HG02973 (cell line): ENCODE data around the gene FOXD4L1.
"Not testable (repeated sequence)": the region's sequence is repeated elsewhere in the genome, so short reads cannot be mapped to it uniquely, and the experiment has no call there.

Experiments used
- ATAC-seq: cut with Tn5 transposase; IDR thresholded peaks from one replicate; pipeline ENCODE4 v1.9.1; 2021; ENCODE audit warnings: moderate library complexity; ENCODE audit not compliant: unreplicated experiment

Gene FOXD4L1

DNA sequence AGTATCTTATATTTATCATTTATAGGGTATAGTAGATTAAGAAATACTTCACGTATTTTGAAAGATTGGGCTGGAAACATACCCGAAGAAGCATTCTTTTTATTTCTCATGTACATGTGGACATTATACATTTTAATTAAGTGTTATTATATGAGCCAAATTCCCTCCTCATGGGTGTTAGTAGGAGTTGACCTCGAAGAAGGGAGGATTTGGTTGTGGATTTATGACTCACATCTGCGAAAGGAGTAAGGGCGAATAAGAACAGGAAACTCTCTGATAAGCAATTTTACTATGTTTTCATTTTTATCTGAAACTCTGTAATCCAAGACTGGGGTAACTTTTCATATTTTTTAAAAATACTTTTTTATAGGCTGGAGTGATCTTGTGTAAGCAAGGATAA is 23.0 kb downstream of the FOXD4L1 start:
- not testable (repeated sequence) for ATAC-seq

DNA sequence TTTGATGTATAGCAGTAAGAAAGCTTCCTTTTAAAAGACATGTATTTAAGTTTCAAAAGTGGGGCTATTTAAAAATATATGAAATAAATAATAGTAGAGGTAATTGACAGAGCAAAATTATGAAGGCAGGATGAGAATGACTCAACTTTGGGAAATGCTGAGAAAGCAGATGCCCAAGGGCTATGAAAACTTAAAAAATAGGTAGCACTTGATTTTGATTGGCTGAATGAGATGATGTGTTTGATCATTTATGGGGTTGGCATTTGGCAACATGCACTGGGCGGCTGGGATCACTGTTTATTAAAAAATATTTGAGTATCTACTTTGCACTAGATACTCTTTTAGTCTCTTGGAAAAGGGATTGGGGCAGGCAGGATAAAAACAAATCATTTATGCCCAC is 26.5 kb downstream of the FOXD4L1 start:
- not testable (repeated sequence) for ATAC-seq

DNA sequence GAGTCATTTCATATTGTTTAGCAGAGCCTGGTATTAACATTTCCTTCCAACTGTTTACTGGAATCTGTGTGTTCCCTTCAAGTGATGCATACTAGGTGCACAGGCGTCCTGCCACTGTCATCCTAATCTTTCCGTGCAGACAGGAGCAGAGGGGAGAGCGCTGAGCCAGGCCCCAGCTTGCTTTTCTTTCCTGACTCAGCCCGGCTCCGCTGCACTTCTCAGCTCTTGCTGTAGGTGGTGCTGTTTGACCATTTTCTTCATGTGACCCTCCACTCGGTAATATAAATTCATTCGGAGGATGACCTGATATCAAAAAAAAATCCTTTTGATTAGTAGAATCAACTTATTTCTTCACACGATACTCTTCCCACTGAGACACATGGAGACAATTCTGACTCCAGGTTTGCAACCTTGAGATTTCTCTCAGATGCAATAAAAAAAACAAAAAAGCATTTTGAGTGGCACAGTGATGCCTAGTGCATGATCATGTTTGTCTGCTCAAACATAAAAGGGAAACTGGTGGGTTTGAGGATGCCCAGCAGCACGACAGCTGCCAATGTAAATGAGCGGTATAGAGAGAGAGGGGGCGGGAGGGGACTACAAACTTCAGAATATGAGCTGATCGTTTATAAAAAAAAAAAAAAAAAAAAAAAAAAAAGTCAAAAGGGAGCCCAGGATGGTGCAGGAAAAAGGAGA is 29.0 kb downstream of the FOXD4L1 start:
- ATAC-seq: not testable (repeated sequence)

DNA sequence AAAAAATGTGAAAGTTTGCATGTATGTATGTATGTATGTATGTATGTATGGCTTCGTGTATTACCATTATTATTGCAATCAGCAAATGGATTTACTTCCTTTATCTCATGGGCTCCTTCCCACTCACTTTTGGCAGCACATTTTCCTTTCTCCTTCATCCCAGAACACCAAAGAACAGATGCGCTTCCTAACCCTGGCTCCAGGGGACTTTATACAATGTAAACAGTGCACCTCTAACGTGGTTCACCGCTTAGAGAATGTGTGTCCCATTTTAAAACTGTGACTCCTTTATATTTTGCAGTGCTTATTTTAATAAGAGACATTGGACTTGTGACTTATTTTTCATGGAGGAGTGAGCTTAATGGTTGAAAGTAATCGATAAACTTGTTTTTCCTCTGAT is 29.7 kb downstream of the FOXD4L1 start:
- not testable (repeated sequence) for ATAC-seq

DNA sequence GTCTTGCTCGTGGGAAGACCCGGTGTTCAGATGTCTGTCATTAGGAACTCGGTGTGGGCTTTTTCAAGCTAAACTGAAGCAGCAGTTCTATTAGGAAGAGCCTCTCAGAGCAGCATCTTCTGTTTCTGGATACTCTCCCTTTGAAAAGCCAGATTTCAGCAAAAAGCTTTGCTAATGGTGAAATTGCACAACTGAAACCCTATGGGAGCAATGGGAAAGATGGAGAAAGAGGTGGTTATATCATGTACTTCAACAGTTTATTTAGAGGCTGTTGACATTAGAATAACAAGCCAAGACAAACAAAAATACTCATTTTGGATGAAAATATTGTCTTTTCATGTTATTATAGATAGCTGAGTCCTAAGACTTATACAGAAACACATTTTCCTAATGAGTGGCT is 30.4 kb downstream of the FOXD4L1 start:
- not testable (repeated sequence) for ATAC-seq

DNA sequence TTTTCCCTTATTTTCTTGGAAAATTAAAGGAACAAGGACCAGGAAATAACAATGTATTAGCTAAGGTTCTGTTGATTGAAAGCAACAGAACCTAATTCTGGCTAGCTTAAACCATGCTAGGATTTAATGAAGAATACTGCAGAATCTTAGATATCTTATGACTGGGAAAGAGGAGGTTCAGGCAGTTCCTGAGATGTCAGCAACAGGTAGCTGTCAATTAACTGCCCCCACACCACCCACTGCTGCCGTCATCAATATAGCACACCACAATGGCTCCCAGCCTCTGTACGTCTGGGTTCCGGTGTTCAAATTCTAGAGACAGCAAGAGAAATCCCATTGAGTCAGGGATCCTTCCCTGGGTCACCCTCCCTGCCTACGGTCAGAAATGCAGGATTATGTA is 34.5 kb downstream of the FOXD4L1 start:
- not testable (repeated sequence) for ATAC-seq

DNA sequence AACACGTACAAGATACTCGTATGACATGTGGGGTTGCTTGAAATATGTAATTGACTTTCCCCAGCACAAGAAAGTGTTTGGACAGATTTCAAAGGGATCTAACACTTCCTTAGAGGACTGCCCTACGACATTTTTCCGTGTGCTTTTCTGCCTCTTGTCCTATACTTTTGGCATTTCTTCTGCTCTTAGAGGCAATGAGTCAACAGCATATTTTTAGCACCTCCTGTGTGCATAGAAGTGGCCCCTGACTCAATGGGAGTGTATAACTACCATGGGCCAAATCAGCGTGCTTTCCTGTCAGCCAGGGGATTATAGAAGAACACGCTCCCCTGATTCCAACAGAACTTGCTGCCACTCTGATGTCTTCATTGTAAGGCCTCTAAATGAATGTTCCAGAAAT is 38.1 kb downstream of the FOXD4L1 start:
- not testable (repeated sequence) for ATAC-seq

DNA sequence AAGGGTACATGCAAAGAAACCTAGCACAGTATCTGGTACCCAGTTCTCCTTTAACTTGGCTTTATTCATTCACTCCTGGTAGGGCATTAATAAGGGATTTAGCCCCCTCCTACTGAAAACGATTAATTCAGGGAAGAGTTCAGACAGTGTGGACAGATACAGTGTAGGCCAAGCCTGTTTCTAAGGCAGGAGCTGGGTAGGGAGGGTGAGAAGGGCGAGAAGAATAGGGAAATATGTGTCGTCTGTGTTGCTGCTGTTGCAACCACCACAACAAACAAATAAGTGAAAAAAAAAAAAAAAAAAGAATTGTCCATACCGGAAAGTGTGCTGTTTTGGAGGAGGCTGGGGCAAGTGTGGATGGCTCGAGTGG is 42.4 kb downstream of the FOXD4L1 start:
- ATAC-seq: not testable (repeated sequence)

DNA sequence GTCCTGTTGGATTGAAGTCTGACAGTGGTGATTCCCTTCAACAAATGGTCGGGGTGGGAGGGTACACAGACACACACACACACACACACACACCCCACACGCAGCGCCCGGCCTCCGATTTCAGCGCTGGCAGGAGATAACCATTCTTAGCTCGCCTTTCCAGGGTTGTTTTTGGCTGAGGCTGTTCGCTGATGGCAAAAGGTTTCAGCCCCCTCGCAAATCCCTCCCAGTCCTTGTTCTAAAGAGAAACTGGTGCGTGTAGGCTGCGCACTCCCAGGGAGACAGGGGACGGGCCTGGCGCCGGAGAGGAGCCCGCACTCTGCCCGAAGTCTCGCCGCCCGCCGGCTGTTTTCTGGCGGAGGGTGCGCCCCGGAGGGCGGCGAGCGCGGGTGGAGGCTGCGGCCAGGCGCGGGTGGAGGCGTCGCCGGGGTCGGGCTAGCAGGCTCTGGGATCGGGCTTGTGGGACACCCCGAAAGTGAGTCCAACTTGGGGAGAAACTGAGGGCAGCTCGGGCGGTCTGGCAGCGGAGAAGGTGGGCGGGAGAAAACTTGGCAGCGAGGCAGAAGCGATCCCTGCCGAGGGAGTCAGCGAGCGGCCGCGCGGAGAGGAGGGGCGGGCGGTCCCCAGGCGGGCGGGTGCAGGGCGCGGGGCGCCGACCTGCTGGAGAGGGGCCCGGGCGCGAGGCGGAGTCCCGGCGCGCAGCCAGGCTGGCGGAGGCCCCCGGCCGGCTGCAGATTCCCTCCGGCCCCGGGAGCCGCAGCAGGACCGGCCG is 42.9 kb downstream of the FOXD4L1 start:
- ATAC-seq: not testable (repeated sequence)

DNA sequence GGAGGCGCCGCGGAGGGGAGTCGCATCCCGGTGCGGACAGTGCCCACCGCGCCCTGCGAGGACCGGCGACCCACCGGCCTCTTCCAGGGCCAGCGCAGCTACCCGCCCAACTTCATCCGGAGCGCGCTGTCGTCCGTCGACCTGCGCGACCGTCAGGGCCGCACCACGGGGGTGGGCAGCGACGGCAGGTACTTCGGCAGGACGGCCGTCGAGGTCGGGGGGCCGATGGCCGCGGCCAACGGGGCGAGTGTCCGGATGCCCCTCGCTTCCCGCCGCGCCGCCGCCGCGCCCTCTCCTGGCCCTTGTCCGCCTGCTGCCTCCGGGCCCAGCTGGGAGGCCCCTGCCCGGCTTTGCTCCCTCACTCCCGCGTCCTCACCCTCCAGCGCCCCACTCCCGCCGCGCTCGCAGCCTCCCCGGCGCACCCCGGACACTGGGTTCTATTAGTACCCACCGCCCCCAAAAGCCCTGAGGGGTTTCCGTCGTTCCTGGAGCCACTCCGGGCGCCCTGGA is 43.6 kb downstream of the FOXD4L1 start:
- ATAC-seq: not testable (repeated sequence)

DNA sequence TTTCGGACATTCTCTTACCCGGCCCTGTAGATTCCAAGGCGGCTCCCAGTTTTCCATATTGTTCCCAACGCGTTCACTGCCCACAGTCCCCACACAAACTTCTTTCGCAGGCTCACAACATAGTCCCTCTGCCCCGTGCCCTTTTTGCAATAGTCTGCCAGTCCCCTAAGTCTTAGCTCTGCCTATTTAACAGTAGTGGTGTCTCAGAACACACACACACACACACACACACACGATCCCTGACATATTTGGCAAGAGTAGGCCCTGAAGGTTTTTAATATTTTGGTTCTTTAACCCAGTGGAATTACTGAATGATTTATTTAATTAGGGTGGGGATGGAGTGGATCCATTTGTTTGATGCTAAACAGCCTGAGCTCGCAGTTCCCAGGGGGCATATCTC is 44.1 kb downstream of the FOXD4L1 start:
- ATAC-seq: not testable (repeated sequence)
